HCT116 (cell line): ENCODE data around the gene POLDIP2. TPM values are rescaled to one million over a fixed set of nuclear protein-coding genes. Genes with fewer than 3 reads are reported as not detected.

Experiments
- ATAC-seq: fragments of 200-7000 bp; cut with Tn5 transposase; 2 replicates; pipeline ENCODE4 v1.9.1; 2020; ENCODE audit warnings: mild to moderate bottlenecking, moderate library complexity
- BruUV-seq: library from RNA; stranded (reverse); fragments of 400-500 nt; replicated peaks from 2 replicates; lab custom pipeline; 2021; lab: Mats Ljungman, UMichigan
- CTCF ChIA-PET: fragments of 300-600 bp; sonication (Branson Sonifier 250); formaldehyde crosslinking; loops from one replicate; lab custom pipeline; 2021; ENCODE audit warnings: antibody characterized with exemption; lab: Charles Lee
- POLR2A ChIA-PET: fragments of 300-600, 350-600 bp; sonication (Branson Sonifier 250); formaldehyde crosslinking; loops from one replicate; lab custom pipeline; 2021; ENCODE audit warnings: antibody characterized with exemption; lab: Charles Lee
- RAD21 ChIA-PET, 2 experiments: fragments of 300-600 bp; sonication (Branson Sonifier 250); formaldehyde crosslinking; loops; one replicate each; lab custom pipeline; 2023; ENCODE audit warnings: low total read pairs in 2 of 2; ENCODE audit not compliant: uncharacterized antibody in 2 of 2, unreplicated experiment in 2 of 2, low non-redundant PET in 1 of 2; lab: Charles Lee
- DNase-seq: peaks from one replicate; pipeline ENCODE4 v3.0.0-alpha.2; 2010; ENCODE audit warnings: low read depth, low spot score
- H2AFZ ChIP-seq: fragments of 200-600 bp; shearing (Covaris generic), sonication (generic); 2 replicates; pipeline ENCODE4 v1.6.1; 2017; ENCODE audit warnings: low read depth, mixed run types, mixed read lengths, antibody characterized with exemption, low read length; ENCODE audit not compliant: poor library complexity, severe bottlenecking
- H3K27ac ChIP-seq: 2 replicates; pipeline ENCODE4 v1.5.1; 2012; ENCODE audit warnings: low read depth, low read length
- H3K27me3 ChIP-seq: fragments of 200-600 bp; sonication (generic); 2 replicates; pipeline ENCODE4 v1.6.1; 2016; ENCODE audit warnings: mixed run types, low read length, mixed read lengths; ENCODE audit not compliant: insufficient read depth
- H3K36me3 ChIP-seq, 2 experiments: fragments of 200-500 bp in 1 of 2; fragments of 200-600 bp in 1 of 2; sonication (Bioruptor generic) in 1 of 2; sonication (generic) in 1 of 2; 2 replicates each; pipeline versions ENCODE4 v1.5.1 to v1.6.1; 2014 to 2016; ENCODE audit warnings: low read length in 2 of 2, inconsistent platforms in 1 of 2, mixed read lengths in 1 of 2, mixed run types in 1 of 2; ENCODE audit not compliant: insufficient read depth in 2 of 2, control insufficient read depth in 1 of 2
- H3K4me1 ChIP-seq, 2 experiments: fragments of 200-600 bp in 1 of 2; sonication (generic) in 1 of 2; 2 replicates each; pipeline versions ENCODE4 v1.5.1 to v1.6.1; 2012 to 2017; ENCODE audit warnings: low read length in 2 of 2, inconsistent platforms in 1 of 2, mild to moderate bottlenecking in 1 of 2, mixed read lengths in 1 of 2, mixed run types in 1 of 2, moderate library complexity in 1 of 2; ENCODE audit not compliant: insufficient read depth in 2 of 2, control insufficient read depth in 1 of 2
- H3K4me2 ChIP-seq: fragments of 200-600 bp; sonication (generic); 2 replicates; pipeline ENCODE4 v1.6.1; 2017; ENCODE audit warnings: mixed run types, low read length, mixed read lengths
- H3K4me3 ChIP-seq, 2 experiments: fragments of 200-600 bp in 1 of 2; sonication (generic) in 1 of 2; replicated peaks in 1 of 2; 2 replicates each; pipeline ENCODE4 v1.5.1; 2011 to 2016; ENCODE audit warnings: low read length in 2 of 2, control low read depth in 1 of 2, low read depth in 1 of 2, mild to moderate bottlenecking in 1 of 2, mixed read lengths in 1 of 2, mixed run types in 1 of 2
- H3K79me2 ChIP-seq: fragments of 200-600 bp; sonication (generic); 2 replicates; pipeline ENCODE4 v1.6.1; 2017; ENCODE audit warnings: mild to moderate bottlenecking, mixed run types, low read length, moderate library complexity, mixed read lengths; ENCODE audit not compliant: insufficient read depth
- H3K9ac ChIP-seq: fragments of 200-600 bp; sonication (generic); 2 replicates; pipeline ENCODE4 v1.6.1; 2016; ENCODE audit warnings: low read length, mixed read lengths
- H3K9me2 ChIP-seq: fragments of 200-600 bp; sonication (generic), shearing (Covaris generic); 2 replicates; pipeline ENCODE4 v1.6.1; 2017; ENCODE audit warnings: mixed run types, mild to moderate bottlenecking, moderate library complexity; ENCODE audit not compliant: insufficient read depth
- H3K9me3 ChIP-seq, 2 experiments: fragments of 200-500 bp in 1 of 2; fragments of 200-600 bp in 1 of 2; sonication (Bioruptor generic) in 1 of 2; sonication (generic) in 1 of 2; 2 replicates each; pipeline ENCODE4 v1.6.1; 2014 to 2017; ENCODE audit warnings: low read length in 2 of 2, mixed read lengths in 2 of 2, inconsistent platforms in 1 of 2, low read depth in 1 of 2, mild to moderate bottlenecking in 1 of 2, mixed run types in 1 of 2, moderate library complexity in 1 of 2; ENCODE audit not compliant: control insufficient read depth in 1 of 2, insufficient read depth in 1 of 2
- H4K20me1 ChIP-seq: fragments of 200-600 bp; sonication (generic), shearing (Covaris generic); 2 replicates; pipeline ENCODE4 v1.6.1; 2017; ENCODE audit warnings: mixed run types, mild to moderate bottlenecking, moderate library complexity; ENCODE audit not compliant: insufficient read depth
- CBX3 ChIP-seq: IDR thresholded peaks from 2 replicates; pipeline ENCODE4 v1.6.1; 2012; ENCODE audit warnings: low read depth
- CEBPB ChIP-seq: IDR thresholded peaks from 2 replicates; pipeline ENCODE4 v1.6.1; 2012; ENCODE audit warnings: low read depth
- ELF1 ChIP-seq: IDR thresholded peaks from 2 replicates; pipeline ENCODE4 v1.6.1; 2012; ENCODE audit warnings: low read depth, borderline replicate concordance
- EZH2 ChIP-seq: fragments of 200-600 bp; sonication (generic); IDR thresholded peaks from 2 replicates; pipeline ENCODE4 v1.6.1; 2017; ENCODE audit warnings: antibody characterized with exemption, mixed run types
- POLR2AphosphoS5 ChIP-seq: IDR thresholded peaks from 2 replicates; pipeline ENCODE4 v1.6.1; 2011; ENCODE audit warnings: mild to moderate bottlenecking, low read depth, low read length, moderate library complexity
- SRF ChIP-seq: IDR thresholded peaks from 2 replicates; pipeline ENCODE4 v1.6.1; 2012; ENCODE audit warnings: low read depth
- YY1 ChIP-seq: IDR thresholded peaks from 2 replicates; pipeline ENCODE4 v1.6.1; 2011; ENCODE audit warnings: low read length, low read depth, moderate library complexity, mild to moderate bottlenecking; ENCODE audit not compliant: insufficient replicate concordance; ENCODE audit errors: extremely low read depth
- ZFX ChIP-seq: fragments of 450-650 bp; IDR thresholded peaks from 2 replicates; pipeline ENCODE4 v1.6.1; 2017
- intact Hi-C: fragments of 100-400 bp; cut with micrococcal nuclease; formaldehyde crosslinking; loops from 2 replicates; pipeline ENCODE4 v1.10.0; 2022
- total RNA-seq: library from RNA; stranded (reverse); gene quantifications from one replicate; pipeline ENCODE4 v1.2.1, GENCODE V29; 2021; ENCODE audit not compliant: unreplicated experiment
- TF ChIP-seq, protein P1 (sequence below): IDR thresholded peaks from 2 replicates; pipeline ENCODE4 v1.6.1; 2012
- TF ChIP-seq, protein P2 (sequence below): IDR thresholded peaks from 2 replicates; pipeline ENCODE4 v1.6.1; 2011; ENCODE audit warnings: mild to moderate bottlenecking, low read length, moderate library complexity; ENCODE audit not compliant: insufficient replicate concordance; ENCODE audit errors: extremely low read depth

POLDIP2 gene
- total RNA-seq, 1 experiment from 2014 or later: 78.0 TPM

DNA sequence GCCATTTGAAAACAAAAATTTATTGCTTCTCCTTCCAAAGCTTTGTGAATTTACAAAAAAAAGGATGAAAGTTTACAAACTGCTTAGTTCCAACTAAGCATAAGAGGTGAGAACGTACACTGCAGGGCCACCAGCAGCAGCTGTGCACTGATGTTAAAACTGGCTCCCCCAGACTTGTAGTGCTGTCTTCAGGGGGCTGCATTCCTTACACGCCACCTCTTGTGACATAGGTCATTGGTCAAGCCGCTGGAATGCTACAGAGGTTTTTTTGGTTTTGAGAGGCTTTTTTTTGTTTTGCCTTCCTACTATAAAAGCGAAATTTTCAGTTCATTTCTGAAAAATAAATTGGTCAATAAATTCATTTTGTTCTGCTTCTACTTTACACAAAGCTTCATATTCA lies 29.0 kb downstream of the POLDIP2 start:
- H2AFZ ChIP-seq: no peak overlapping the region
- no peak overlapping the region for H3K27ac ChIP-seq
- ChIA-PET POLR2A (no interaction called here), CTCF (no interaction called here)
- no peak for DNase-seq
- no peak overlapping the region for H3K4me2 ChIP-seq
- no TSS peak for BruUV-seq
- H4K20me1 ChIP-seq: no peaks in the 10 kb centered on the region
- TF ChIP-seq CBX3 (no peak), EZH2 (no peak), POLR2AphosphoS5 (no peak), YY1 (no peak), CEBPB (no peak), SRF (no peak), ELF1 (no peak), ZFX (no peak)
- TF ChIP-seq, protein P1, sequence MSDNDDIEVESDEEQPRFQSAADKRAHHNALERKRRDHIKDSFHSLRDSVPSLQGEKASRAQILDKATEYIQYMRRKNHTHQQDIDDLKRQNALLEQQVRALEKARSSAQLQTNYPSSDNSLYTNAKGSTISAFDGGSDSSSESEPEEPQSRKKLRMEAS: no peak
- TF ChIP-seq, protein P2, sequence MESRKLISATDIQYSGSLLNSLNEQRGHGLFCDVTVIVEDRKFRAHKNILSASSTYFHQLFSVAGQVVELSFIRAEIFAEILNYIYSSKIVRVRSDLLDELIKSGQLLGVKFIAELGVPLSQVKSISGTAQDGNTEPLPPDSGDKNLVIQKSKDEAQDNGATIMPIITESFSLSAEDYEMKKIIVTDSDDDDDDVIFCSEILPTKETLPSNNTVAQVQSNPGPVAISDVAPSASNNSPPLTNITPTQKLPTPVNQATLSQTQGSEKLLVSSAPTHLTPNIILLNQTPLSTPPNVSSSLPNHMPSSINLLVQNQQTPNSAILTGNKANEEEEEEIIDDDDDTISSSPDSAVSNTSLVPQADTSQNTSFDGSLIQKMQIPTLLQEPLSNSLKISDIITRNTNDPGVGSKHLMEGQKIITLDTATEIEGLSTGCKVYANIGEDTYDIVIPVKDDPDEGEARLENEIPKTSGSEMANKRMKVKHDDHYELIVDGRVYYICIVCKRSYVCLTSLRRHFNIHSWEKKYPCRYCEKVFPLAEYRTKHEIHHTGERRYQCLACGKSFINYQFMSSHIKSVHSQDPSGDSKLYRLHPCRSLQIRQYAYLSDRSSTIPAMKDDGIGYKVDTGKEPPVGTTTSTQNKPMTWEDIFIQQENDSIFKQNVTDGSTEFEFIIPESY: no peak
- TF ChIP-seq, all 23 proteins: peak for 0
- Histone ChIP-seq H3K79me2 (peaks cover 32% of the 10 kb centered on the region), H3K4me1 (no peaks in the 10 kb centered on the region), H3K4me3 (no peak overlapping the region), H3K9ac (no peak overlapping the region), H3K9me2 (no peaks in the 10 kb centered on the region), H3K27me3 (no peaks in the 10 kb centered on the region), H3K36me3 (peaks cover 14 to 26% of the 10 kb centered on the region in 2 experiments; a peak in 3 of 4 replicates), H3K9me3 (no peaks in the 10 kb centered on the region)
- intact Hi-C loops: no loop called here
- RAD21 ChIA-PET: no interaction called here
- ATAC-seq: no peak
